GM06990 (cell line): Measurements from ENCODE around the gene GNAT3.

Experiments used
- DNase-seq: peaks from one replicate; pipeline ENCODE4 v3.0.0-alpha.2; 2011; ENCODE audit not compliant: insufficient read length; ENCODE audit errors: extremely low read depth
- H3K27me3 ChIP-seq: replicated peaks from 2 replicates; pipeline ENCODE4 v1.6.0; 2011; ENCODE audit warnings: low read length; ENCODE audit not compliant: control insufficient read depth, insufficient read depth
- H3K36me3 ChIP-seq: 2 replicates; pipeline ENCODE4 v1.5.1; 2011; ENCODE audit warnings: low read length; ENCODE audit not compliant: control insufficient read depth, insufficient read depth
- H3K4me3 ChIP-seq: replicated peaks from 2 replicates; pipeline ENCODE4 v1.5.1; 2011; ENCODE audit warnings: low read depth, mild to moderate bottlenecking, control low read depth, low read length
- CTCF ChIP-seq: IDR thresholded peaks from 2 replicates; pipeline ENCODE4 v1.5.1; 2011; ENCODE audit warnings: low read length, control low read depth, mild to moderate bottlenecking, inconsistent platforms; ENCODE audit not compliant: insufficient read depth, poor library complexity, severe bottlenecking

The GNAT3 gene

GRCh38 chr7:80463272-80463920 lies 48.5 kb downstream of the GNAT3 start:
- H3K4me3 ChIP-seq = no peak overlapping the region
- no peak for DNase-seq
- no peak for TF ChIP-seq CTCF
- no peaks in the 10 kb centered on the region for H3K36me3 ChIP-seq
- H3K27me3 ChIP-seq = no peaks in the 10 kb centered on the region

DNA sequence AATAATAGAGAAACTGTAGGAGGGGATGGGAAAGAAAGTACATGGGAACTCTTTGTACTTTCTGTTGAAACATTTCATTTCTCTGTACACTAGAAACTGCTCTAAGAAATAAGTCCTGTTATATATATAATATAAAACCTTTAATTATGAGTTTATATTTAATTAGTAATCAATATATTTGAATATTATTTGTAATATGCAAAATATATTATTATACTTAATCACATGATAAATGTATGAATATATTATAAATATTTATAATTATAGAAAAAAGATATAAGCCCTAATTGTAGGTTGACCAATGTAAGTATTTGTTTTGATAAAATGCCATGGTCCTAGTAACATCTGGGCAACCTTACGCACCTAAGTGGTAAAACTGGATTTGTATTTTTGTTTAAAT lies 51.0 kb downstream of the GNAT3 start:
- TF ChIP-seq CTCF = no peak
- DNase-seq = no peak
- no peaks in the 10 kb centered on the region for H3K36me3 ChIP-seq
- H3K27me3 ChIP-seq = no peaks in the 10 kb centered on the region
- no peak overlapping the region for H3K4me3 ChIP-seq

GRCh38 chr7:80459776-80460510 lies 51.9 kb downstream of the GNAT3 start:
- TF ChIP-seq CTCF = no peak
- DNase-seq = no peak
- Histone ChIP-seq H3K36me3 (no peaks in the 10 kb centered on the region), H3K4me3 (no peak overlapping the region), H3K27me3 (no peaks in the 10 kb centered on the region)

GRCh38 chr7:80458822-80459725 lies 52.8 kb downstream of the GNAT3 start:
- Histone ChIP-seq H3K27me3 (no peaks in the 10 kb centered on the region), H3K36me3 (no peaks in the 10 kb centered on the region), H3K4me3 (no peak overlapping the region; the same call in 1 of the 2 replicates)
- no peak for TF ChIP-seq CTCF
- DNase-seq = no peak

- Histone ChIP-seq H3K36me3 (no peaks in the 10 kb centered on the region), H3K27me3 (no peaks in the 10 kb centered on the region), H3K4me3 (no peak overlapping the region)
- peak; percentile 20 for TF ChIP-seq CTCF
- no peak for DNase-seq
These were observed 58.0 kb downstream of the GNAT3 start for GRCh38 chr7:80453699-80454340.
